Stimulated activated CD4-positive, alpha-beta T cell treated with anti-CD3 and anti-CD28 coated beads, Interleukin-15, amount 100 ng/mL, for 48 hours (primary cell): ENCODE results near the gene SPATA17.
"Not testable (repeated sequence)": the region's sequence is repeated elsewhere in the genome, so short reads cannot be mapped to it uniquely, and the experiment has no call there.

Experiments used
- DNase-seq, 2 donors: peaks; one replicate each; pipeline ENCODE4 v3.0.0-alpha.2; 2020; ENCODE audit warnings: low read depth in 2 of 2

Gene SPATA17

DNA sequence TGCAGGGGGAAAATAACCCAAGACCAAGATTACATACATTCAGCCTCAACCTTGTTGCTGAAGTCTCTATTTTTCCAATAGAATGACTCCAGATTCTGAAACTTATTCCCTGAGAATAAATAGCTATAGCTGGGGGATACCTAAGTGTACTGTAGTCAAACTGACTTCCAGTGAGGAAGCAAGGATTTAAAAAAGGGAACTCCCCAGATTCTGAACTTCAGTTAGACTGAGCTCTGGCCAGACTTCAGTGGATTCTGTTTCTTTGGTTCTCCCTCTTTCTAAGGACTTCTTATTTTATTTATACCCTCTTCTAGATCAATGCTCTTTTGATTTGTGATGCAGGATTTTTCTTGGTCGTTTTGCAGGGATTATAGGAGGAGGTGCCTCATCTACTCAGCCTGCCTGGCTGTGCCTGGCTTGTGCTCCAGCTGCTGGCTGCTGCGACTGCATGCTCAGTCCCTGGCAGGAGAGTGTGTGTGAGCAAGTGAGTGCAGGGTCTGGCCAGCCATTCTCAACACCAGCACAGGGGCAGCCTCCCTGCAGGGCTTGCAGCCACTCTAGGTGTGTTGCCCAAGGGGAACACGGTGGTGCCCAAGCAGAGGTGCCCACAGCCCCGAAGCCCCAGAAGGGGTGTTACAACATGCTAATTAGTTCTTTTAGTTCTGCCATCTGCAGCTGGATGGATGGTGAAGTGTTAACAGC lies 43.0 kb downstream of the SPATA17 start:
- no peak for DNase-seq

DNA sequence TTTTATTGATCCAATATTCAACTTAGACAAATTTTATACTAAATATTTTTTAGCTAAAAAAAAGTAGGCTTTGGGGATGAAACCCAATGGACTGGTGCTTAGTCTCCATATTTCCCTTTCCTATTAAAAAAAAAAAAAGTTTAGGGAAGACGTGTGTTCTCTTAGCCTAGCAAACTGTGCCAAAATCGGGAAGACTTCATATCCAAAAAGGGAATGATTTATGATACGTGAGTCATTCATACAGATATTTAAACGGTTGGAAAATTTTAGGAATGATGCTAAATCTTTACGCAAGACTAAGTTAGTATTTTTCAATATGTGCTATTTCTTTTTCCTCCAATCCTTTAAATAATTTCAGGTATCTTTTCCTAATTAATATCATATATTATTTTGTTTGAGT lies 50.7 kb downstream of the SPATA17 start:
- no peak for DNase-seq

DNA sequence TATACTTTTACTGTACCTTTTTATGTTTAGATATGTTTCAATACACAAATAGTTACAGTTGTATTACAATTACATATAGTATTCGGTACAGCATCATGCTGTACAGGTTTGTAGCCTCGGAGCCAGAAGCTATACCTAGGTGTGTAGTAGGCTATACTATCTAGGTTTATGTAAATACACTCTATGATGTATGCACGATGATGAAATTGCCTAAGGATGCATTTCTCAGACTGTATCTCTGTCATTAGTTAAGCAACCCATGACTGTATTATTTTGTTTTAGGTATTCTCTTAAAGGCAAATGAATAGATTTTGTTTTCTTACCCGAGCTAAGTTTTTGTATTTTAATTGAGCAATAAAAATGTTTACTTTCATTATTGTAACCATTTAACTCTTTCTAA lies 56.4 kb downstream of the SPATA17 start:
- DNase-seq = no peak

DNA sequence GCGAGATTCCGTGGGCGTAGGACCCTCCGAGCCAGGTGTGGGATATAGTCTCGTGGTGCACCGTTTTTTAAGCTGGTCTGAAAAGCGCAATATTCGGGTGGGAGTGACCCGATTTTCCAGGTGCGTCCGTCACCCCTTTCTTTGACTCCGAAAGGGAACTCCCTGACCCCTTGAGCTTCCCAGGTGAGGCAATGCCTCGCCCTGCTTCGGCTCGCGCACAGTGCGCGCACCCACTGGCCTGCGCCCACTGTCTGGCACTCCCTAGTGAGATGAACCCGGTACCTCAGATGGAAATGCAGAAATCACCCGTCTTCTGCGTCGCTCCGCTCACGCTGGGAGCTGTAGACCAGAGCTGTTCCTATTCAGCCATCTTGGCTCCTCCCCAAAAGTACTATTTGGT lies 65.0 kb downstream of the SPATA17 start:
- not testable (repeated sequence) for DNase-seq

DNA sequence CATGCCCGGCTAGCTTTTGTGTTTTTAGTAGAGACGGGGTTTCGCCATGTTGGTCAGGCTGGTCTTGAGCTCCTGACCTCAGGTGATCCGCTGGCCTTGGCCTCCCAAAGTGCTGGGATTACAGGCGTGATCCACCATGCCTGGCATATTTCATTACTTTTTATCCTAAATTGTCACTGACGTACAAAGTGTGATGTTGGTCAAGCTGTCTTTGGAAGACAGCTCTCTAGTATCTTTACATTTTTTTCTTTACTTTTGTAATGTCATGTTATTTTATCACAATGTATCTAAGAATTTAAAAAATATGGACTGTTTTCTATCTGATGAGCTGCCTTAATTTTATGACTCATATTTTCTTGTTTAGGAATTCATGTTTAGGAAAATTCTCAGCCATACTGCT lies 72.2 kb downstream of the SPATA17 start:
- DNase-seq = no peak

DNA sequence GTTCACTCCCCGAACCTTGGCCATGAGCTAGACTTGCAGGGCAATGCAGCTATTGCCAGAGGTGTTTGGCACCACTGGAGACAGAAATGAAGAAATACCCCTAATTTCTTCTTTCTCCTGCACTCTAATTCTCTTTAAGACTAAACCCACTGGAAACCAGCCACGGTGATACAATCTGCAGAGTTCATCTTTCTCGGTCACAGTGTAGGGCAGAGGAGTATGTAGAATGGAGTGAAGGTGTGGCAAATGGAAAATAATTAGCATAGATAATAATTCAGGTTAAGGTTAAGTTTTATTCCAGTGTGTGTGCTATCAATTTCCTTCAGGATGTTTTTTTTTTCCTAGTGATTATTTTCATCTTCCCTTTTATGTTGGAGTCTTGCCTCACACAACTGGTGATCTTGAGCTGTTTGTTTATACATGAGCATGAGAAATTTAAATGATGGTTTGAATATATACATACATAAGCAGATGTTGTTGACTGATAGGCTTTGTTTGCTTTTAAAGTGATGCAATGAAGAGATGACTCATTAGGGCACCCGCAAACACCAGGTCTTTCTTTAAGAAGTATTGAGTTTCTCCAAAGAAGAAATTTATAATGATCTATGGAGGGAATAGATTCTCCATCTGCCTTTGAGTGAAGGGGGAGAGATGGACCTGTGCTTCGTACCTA lies 81.9 kb downstream of the SPATA17 start:
- no peak for DNase-seq

DNA sequence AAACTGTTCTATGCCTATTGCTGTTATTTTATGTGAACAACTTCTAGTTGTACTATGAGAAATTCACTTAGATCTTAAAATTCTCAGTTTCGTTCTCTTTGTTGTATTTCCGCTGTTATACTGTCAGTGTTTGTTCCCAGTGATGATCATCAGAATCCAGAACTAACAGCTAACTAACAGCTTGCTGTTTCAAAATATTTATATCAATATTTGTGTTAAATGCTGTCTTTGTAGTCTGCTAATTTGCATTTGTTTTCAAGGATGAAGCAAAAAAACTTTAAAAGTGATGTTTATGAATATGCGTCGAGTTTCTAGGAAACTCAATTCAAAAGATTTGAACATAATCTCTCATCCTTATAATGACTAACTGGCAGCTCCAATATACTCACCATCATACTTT lies 84.5 kb downstream of the SPATA17 start:
- DNase-seq = no peak

DNA sequence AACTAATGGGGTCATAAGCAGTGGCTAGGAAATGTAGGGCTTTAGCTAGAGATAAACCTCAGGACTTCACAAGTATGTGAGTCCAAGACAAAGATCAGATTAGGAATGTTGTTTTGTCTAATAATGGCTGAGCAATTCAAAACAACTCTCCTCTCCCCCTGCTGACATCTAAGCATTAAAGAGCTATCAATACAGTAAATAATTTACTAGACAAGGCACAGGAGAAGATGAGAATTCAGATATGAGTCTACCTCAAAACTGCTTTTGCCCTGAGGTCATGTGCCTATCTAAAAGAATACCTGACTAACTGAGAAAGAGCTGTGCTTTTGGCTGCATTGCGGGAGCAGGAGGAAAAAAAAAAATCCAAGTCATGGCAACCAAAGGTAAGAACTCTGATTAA lies 86.8 kb downstream of the SPATA17 start:
- DNase-seq = no peak

DNA sequence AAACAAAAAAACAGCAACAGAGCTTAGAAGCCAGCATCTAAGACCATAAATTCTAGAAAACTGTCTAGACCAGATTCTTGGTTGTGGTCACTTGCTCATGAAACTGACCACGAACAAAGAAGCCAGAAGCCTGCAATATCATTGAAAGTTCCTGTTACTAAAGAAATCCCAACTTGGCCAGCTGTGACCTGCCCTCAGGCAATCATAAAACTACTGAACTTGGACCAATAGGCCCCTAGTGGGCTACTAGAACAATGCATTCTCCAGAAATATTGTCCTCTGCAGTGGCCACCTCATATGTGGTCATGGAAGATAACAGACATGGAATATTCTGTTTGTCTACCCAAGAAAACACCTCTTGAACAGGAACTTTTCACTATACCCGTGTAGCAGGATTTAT lies 87.7 kb downstream of the SPATA17 start:
- no peak for DNase-seq

DNA sequence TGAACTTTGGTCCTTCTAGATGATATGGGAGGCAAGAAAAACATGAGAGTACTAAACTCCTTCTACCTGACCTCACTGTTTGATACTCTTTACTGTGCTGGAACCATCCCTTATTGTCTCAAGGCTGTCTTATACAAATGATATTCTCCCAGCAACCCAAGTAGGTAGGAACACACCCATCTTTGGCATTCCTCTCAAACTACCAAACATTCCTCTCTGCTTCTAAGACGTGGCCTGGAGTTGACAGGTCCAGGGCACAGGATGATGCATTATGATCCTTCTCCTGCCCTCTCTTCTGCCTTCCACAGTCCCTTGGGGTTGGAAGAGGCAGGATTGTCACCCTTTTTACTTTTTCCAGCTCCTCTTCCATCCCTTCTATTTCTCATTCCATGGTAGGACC lies 90.5 kb downstream of the SPATA17 start:
- no peak for DNase-seq

DNA sequence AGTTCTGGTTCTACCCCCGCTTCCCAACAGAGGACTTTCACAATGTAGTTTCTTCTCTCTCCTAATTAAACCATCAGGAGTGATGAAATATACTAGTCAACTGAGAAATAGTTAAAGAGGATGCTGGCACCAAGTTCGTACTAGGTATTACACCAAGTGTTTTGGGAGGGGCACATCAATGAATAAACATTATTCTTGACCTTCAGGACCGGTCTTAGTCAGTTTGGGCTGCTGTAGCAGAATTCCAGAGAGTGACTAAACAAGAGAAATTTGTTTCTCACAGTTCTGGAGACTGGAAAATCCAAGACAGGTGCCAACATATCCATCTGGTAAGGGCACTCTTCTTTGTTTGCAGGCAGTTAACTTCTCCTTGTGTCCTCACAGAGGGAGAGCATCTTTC lies 103.8 kb downstream of the SPATA17 start:
- no peak for DNase-seq

DNA sequence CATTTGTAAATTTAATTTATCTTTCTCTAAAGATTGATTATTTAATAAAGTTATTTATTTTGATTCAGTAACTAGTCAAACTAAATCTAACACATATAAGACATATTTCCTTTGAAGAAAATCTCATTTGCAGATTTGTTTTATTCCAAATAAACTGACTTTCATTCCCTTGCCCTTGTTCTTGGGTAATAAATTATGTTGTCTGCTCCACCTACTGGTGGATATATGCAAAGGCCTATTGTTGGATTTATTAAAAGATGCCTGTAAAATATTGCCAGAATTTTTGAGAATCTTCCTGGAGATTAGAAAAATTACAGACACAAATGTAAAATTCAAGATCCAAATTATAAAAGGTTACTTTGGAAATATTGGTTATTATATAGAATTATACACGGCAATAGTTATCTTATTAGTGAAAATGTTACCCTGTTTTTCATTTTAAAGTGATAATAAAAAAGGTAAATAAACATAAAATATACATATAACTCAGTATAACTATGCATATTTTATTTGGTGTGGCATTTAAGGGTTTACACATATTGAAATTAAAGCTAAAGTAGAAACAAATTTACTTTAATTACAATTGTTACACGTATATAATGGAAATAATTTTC lies 116.1 kb downstream of the SPATA17 start:
- no peak for DNase-seq

DNA sequence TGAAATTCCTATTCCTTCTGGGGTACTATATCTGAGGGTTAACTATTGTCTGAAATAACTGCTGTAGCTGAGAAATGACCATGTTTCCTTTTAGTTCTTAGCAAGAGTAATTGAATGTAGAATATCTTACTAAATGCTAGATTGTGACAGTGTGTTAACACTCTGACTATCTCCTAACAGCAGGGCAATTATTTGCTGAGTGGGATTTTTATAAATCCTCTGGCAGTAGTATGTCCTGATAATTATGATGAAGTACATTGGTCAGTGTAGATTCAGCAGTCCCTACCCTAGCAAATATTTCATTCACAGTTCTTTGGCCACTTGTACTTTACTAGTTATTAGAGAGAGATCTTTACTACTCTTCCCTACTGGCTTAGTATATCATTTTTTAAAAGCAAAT lies 138.6 kb downstream of the SPATA17 start:
- DNase-seq = no peak

DNA sequence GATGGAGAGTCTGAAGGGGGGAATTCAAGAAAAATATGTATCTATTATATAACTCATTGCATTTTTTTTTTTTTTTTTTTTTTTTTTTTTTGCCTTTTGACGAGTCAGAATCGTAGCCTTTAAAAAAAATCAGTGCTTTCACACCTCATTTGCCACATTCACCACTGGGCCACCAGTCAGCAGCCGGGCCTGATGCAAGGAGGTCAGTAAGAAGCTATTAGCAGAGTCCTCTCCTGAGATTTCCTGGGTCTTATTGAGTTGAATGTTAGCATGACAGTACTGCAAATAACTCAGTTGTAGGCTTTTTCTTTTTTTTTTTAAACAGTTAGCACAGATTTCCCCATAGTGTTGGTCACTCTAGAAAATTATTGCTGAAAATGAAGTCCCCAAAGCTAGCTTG lies 139.8 kb downstream of the SPATA17 start:
- DNase-seq = no peak

DNA sequence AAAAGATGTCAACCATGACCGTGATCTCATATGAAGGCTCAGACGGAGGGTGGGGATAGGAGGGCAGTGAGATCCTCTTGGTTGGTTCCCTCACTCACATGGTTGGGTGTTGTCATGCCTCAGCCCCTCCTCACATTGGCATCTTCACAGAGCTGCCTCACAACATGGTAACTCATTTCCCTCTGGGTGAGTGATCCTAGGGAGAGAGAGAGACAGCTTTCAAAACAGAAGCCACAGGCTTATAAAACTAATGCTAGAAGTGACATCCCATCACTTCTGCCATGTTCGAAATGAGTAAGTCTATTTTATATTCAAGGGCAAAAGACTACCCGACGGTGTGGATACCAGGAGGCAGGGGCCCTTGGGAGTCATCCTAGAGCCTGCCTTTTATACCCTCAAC lies 145.5 kb downstream of the SPATA17 start:
- no peak for DNase-seq

DNA sequence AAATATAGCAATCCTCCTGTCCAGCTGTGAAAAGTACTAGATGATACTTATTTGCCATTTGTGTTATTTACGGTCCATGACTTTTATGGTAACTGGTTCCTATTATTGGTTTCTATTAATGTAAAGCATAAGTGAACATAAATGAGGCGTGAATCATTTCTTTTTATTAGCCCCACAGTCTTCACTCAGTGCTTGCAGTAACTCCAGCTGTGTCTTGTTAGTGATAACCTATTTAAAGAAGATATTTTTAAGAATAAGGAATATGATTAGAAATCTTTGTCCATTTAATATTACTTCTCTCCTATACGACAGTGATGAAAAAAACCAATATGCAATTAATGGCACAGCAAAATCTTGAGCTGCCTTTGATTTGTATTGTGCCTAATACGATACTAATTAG lies 149.9 kb downstream of the SPATA17 start:
- DNase-seq = no peak

DNA sequence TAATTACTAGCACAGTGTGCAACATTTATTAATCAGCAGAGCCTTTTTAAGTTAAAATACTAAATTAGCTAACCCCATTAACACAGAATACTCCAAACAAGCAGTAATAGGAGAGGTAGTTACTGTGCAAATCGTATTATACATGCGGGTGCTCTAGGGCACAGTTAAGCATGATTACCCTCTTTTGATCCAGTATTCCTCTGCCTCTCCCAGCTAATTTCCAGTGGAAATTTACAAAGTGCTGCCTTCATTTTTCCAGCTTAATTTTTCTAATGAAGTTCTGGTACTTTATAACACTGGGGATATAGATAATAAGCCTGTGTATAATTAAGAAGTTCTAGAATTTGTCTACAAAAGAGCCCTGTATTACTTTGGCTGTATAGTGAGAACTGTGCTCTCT lies 159.9 kb downstream of the SPATA17 start:
- DNase-seq = no peak

DNA sequence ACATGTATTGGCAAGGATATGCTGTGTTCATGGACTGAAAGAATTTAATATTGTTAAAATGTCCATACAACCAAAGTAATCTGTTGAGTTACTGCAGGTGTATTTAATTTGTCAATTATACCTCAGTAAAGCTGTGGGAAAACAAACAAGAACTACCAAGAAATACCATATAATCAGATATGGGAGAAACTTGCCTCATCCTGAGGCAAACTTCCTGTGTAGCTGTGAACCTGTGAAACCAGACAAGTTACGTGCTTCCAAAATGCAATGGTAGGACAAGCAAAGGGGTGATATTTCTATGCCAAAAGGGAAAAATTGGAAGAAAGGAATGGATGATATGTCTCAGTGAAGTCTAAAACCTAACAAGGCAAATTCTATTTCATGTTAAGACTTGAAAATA lies 174.6 kb downstream of the SPATA17 start:
- no peak for DNase-seq

DNA sequence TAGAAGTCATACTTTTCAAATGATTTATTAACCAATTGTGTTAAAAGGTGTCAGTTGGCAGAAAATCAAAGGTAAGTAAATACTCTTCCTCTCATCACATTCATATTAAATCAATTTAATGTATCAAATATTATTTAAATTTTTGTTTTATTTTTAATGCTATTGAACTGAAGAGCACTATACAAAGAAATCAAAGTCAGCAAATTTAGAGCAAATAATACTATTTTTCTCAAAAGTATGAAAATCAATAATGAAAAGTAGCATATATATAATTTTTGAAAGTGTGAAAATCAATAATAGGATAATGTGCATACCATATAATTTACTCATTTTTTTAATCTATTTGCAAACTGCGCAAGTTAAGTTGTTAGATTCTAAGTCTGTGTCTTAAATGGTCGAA lies 181.0 kb downstream of the SPATA17 start:
- no peak for DNase-seq

DNA sequence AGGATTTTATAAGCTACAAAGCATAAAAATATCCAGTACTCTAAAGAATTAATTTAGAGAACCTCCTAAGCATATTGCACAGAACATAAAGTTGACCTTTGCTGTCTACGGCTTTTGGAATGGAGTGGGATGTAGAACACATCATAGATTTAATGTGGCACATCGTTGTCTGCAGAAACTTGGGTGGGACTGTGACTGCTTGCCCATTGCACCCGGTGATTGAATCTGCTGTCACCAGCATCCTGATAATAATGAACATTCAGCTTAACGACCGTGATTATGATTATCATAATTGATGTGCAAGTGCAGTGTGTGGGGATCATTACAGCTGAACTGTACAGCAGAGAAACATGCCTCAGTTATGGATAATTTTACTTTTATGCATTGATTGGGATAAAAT lies 181.9 kb downstream of the SPATA17 start:
- no peak for DNase-seq

DNA sequence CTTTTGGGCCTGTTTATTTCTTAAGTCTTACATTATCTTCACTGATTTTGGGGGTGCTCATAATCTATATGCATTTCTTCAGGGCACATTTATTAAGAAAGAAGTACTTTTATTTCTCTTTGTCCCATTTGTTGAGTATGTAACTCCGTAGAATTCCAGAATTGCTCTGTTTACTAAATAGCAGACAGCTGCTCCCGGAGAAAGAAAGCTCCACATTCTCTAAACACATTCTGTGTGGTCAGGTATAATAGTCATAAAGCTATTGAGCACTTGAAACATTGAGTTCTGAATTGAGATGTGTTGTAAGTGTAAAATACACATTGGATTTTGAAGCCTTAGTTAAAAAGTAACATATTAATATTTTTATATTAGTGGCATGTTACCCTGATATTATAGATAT lies 206.5 kb downstream of the SPATA17 start:
- no peak for DNase-seq

DNA sequence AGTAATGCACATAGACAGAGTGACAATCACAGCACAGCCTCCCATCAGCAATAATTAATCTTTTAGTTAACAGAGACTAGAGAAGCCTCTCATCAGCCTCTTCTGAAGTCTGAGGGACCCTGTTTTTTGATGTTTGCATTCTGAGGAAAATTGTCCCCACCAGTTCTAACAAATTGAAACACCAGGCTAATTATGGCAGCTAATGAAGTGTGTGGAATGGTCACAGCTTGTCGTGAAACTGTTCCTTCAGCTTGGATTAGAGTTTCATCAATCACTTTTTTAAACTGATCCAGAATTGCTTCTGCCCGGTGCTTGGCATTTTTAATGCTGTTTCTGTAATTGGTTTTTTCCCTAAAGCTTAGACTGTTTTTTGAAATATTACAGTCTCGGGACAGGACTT lies 208.0 kb downstream of the SPATA17 start:
- no peak for DNase-seq

DNA sequence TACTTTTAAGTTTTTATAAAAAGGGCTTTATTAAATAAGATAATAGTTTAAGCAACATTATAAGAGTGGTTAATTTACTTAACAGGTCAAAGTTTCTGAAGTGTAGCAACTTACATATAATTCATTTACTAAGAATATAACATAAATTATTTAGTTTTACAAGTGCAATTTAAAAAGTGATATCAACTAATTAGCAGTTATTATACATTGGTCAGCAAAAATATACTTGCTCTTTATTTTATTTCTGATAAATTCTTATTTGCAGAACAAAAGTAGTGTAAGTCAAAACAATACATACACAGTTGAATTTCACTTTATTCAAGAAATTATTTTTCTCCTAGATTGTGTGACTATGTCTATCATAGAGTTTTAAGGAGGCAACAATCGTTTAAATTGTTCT lies 215.6 kb downstream of the SPATA17 start:
- no peak for DNase-seq
